ENCODE measurements around the gene PLA2G3.

GRCh38 chr22:31142285-31142684 lies 2.0 kb upstream of the PLA2G3 start:
- TF ChIP-seq CTCF (IDR thresholded peaks at IDR 0.05; ENCODE audit: borderline replicate concordance, extremely low read depth, low read length, poor library complexity, severe bottlenecking): no peak
- no peak for TF ChIP-seq EZH2 (IDR thresholded peaks at IDR 0.05; ENCODE audit: borderline replicate concordance, low read depth, low read length, severe bottlenecking)

All from DND-41 (cell line).